ENCODE data around the gene CERS3. TPM values are rescaled to one million over a fixed set of nuclear protein-coding genes. Genes with fewer than 3 reads are reported as not detected.

CERS3 gene
- total RNA-seq, 1 donor from 2014 or later: 0.69 TPM

GRCh38 chr15:100466073-100466472 lies 62.7 kb downstream of the CERS3 start:
- peaks cover 5% of the 10 kb centered on the region for H3K9me3 Mint-ChIP-seq
- no peak overlapping the region for H3K4me3 Mint-ChIP-seq
- DNase-seq (ENCODE audit: low spot score in 2 of 2, unreplicated experiment in 2 of 2): no peak
- no peaks in the 10 kb centered on the region for H3K36me3 Mint-ChIP-seq
- peaks cover 36% of the 10 kb centered on the region for H3K4me1 Mint-ChIP-seq
- no peaks in the 10 kb centered on the region for H3K27me3 Mint-ChIP-seq (ENCODE audit: low read depth)
- no peak overlapping the region for H3K27ac Mint-ChIP-seq
- TF ChIP-seq, protein P1, sequence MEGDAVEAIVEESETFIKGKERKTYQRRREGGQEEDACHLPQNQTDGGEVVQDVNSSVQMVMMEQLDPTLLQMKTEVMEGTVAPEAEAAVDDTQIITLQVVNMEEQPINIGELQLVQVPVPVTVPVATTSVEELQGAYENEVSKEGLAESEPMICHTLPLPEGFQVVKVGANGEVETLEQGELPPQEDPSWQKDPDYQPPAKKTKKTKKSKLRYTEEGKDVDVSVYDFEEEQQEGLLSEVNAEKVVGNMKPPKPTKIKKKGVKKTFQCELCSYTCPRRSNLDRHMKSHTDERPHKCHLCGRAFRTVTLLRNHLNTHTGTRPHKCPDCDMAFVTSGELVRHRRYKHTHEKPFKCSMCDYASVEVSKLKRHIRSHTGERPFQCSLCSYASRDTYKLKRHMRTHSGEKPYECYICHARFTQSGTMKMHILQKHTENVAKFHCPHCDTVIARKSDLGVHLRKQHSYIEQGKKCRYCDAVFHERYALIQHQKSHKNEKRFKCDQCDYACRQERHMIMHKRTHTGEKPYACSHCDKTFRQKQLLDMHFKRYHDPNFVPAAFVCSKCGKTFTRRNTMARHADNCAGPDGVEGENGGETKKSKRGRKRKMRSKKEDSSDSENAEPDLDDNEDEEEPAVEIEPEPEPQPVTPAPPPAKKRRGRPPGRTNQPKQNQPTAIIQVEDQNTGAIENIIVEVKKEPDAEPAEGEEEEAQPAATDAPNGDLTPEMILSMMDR (IDR thresholded peaks at IDR 0.05; ENCODE audit: unreplicated experiment): no peak

DNA sequence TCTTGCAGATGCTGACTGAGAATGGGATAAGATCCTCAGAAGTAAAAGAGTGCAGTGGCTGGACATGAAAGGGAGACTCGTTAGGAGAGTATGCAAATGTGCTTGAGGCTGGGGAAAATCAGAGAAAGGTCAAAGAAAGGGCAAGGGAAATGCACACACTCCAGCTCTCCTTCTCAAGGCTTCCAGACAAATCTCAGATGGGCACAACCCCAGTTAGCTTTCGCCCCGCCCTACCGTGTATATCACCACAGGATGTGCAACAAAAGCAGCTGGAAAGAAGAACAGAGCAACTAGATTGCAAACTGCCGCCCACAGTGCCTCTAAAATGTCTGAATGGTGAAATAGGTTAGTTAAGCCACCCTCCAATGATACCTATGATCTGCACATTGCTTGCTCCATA lies 63.9 kb downstream of the CERS3 start:
- no peak for DNase-seq (ENCODE audit: low spot score in 2 of 2, unreplicated experiment in 2 of 2)
- TF ChIP-seq, protein P1 (IDR thresholded peaks at IDR 0.05; ENCODE audit: unreplicated experiment): no peak
- H3K27ac Mint-ChIP-seq: peak overlapping the region; percentile 62
- peaks cover 5% of the 10 kb centered on the region for H3K9me3 Mint-ChIP-seq
- peaks cover 24% of the 10 kb centered on the region for H3K4me1 Mint-ChIP-seq
- no peaks in the 10 kb centered on the region for H3K36me3 Mint-ChIP-seq
- H3K4me3 Mint-ChIP-seq: no peak overlapping the region
- H3K27me3 Mint-ChIP-seq (ENCODE audit: low read depth): no peaks in the 10 kb centered on the region

GRCh38 chr15:100464256-100464655 lies 64.5 kb downstream of the CERS3 start:
- Mint-ChIP-seq H3K9me3 (peaks cover 5% of the 10 kb centered on the region), H3K4me3 (no peak overlapping the region), H3K36me3 (no peaks in the 10 kb centered on the region), H3K27ac (no peak overlapping the region), H3K4me1 (peaks cover 21% of the 10 kb centered on the region), H3K27me3 (ENCODE audit: low read depth) (no peaks in the 10 kb centered on the region)
- DNase-seq (ENCODE audit: low spot score in 2 of 2, unreplicated experiment in 2 of 2): no peak
- TF ChIP-seq, protein P1 (IDR thresholded peaks at IDR 0.05; ENCODE audit: unreplicated experiment): no peak

- no peak overlapping the region for H3K27ac Mint-ChIP-seq
- no peaks in the 10 kb centered on the region for H3K36me3 Mint-ChIP-seq
- no peak for DNase-seq (ENCODE audit: low spot score in 2 of 2, unreplicated experiment in 2 of 2)
- peaks cover 5% of the 10 kb centered on the region for H3K9me3 Mint-ChIP-seq
- no peaks in the 10 kb centered on the region for H3K27me3 Mint-ChIP-seq (ENCODE audit: low read depth)
- TF ChIP-seq, protein P1 (IDR thresholded peaks at IDR 0.05; ENCODE audit: unreplicated experiment): no peak
- H3K4me3 Mint-ChIP-seq: no peak overlapping the region
- H3K4me1 Mint-ChIP-seq: peaks cover 20% of the 10 kb centered on the region
Observed at GRCh38 chr15:100463515-100463914, 65.2 kb downstream of the CERS3 start.

- H3K4me3 Mint-ChIP-seq: no peak overlapping the region
- peaks cover 5% of the 10 kb centered on the region for H3K9me3 Mint-ChIP-seq
- H3K36me3 Mint-ChIP-seq: no peaks in the 10 kb centered on the region
- TF ChIP-seq, protein P1 (IDR thresholded peaks at IDR 0.05; ENCODE audit: unreplicated experiment): no peak
- no peak for DNase-seq (ENCODE audit: low spot score in 2 of 2, unreplicated experiment in 2 of 2)
- no peaks in the 10 kb centered on the region for H3K27me3 Mint-ChIP-seq (ENCODE audit: low read depth)
- H3K27ac Mint-ChIP-seq: no peak overlapping the region
- H3K4me1 Mint-ChIP-seq: peaks cover 18% of the 10 kb centered on the region
Observed at GRCh38 chr15:100461049-100461448, 67.7 kb downstream of the CERS3 start.

DNA sequence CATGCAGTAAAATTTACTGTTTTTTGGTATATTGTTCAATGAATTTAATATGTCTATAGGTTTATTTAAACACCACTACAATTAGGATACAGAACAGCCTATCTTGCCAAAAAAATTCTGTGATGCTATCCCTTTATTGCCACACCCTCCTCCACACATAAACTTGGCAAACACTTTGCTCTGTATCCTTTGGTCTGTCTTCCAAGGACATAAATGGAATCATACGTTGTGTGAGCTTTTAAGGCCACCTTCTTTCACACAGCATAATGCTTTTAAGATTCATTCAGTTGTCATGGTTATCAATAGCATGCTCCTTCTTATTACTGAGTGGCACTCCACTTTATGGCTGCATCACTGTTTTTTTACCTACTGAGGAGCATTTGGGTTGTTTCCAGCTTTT lies 71.5 kb downstream of the CERS3 start:
- Mint-ChIP-seq H3K9me3 (peaks cover 13% of the 10 kb centered on the region), H3K36me3 (no peaks in the 10 kb centered on the region), H3K27ac (no peak overlapping the region), H3K4me1 (no peaks in the 10 kb centered on the region), H3K4me3 (no peak overlapping the region), H3K27me3 (ENCODE audit: low read depth) (no peaks in the 10 kb centered on the region)
- TF ChIP-seq, protein P1 (IDR thresholded peaks at IDR 0.05; ENCODE audit: unreplicated experiment): no peak
- DNase-seq (ENCODE audit: low spot score in 2 of 2, unreplicated experiment in 2 of 2): no peak

Measured in mesothelial cell of epicardium (in vitro differentiated cells).